ENCODE data around the gene WDFY1. TPM values are rescaled to one million over a fixed set of nuclear protein-coding genes. Genes with fewer than 3 reads are reported as not detected.

WDFY1 gene
- total and polyA plus RNA-seq, 9 of the 15 experiments (the other 6 are each of a cell fraction or from before 2014, with no cell fraction given), result 5.4 to 27.6 (median 17.5) TPM

DNA sequence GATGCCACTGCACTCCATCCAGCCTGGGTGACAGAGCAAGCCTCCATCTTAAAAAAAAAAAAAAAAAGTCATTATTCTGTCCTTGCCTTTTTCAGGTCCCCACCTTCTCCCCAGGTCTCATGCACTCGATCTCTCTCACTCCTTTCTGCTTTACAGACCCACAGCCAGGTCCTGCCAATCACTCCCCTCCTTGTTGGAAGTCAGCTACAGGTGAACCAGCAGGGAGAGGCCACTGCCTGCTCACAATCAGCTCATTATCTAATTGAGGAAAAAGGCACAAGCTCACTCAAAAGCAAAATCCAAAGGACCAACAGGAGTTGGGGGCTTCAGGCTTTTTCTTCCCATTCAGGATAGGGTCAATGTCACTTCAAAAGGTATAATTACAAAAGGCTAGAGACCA lies 2.0 kb downstream of the WDFY1 start:
- POLR2A ChIA-PET, result no interaction called here

More for the DNA sequence above, 2.0 kb downstream of the WDFY1 start:
- Histone ChIP-seq H3K36me3 (ENCODE audit: control insufficient read depth, insufficient read depth, low read length) (no peaks in the 10 kb centered on the region; the same call in 2 of the 3 replicates), H3K4me2 (ENCODE audit: insufficient read depth, low read length) (peak overlapping the region; percentile 73; the same call in 1 of the 2 replicates), H3K9me3 (replicated peaks; ENCODE audit: control insufficient read depth, insufficient read depth, low read depth, low read length) (peaks cover 2% of the 10 kb centered on the region; the same call in 1 of the 2 replicates), H3K27me3 (ENCODE audit: control insufficient read depth in 2 of 2, insufficient read depth in 2 of 2, low read length in 2 of 2) (no peaks in the 10 kb centered on the region), H3K4me3 (no peak overlapping the region; the same call in 1 of the 2 replicates), H3K9ac (ENCODE audit: insufficient read depth in 1 of 2, low read depth in 2 of 2, low read length in 2 of 2) (0 out of 4 replicates have a peak overlapping the region, but pooled peaks of 1 of the 2 experiments have one; percentile 65), H3K27ac (ENCODE audit: extremely low read depth, low read depth, low read length) (no peak overlapping the region), H2AFZ (ENCODE audit: low read depth, low read length) (no peak overlapping the region), H4K20me1 (replicated peaks; ENCODE audit: control insufficient read depth, insufficient read depth, low read length) (no peaks in the 10 kb centered on the region), H3K79me2 (ENCODE audit: control insufficient read depth, insufficient read depth, low read length) (peaks cover 34% of the 10 kb centered on the region), H3K4me1 (replicated peaks in 1 of 2; ENCODE audit: control insufficient read depth in 2 of 2, insufficient read depth in 2 of 2, low read length in 2 of 2) (peaks cover 15 to 17% of the 10 kb centered on the region in 2 experiments; a peak in 4 of 5 replicates), H3K9me1 (ENCODE audit: control insufficient read depth, insufficient read depth, low read length) (no peaks in the 10 kb centered on the region)
- ATAC-seq (no peak), DNase-seq (ENCODE audit: extremely low read depth in 1 of 4, low spot score in 3 of 4) (no peak), FAIRE-seq (no peak)
- in situ Hi-C loops (cut with MboI), result no loop called here
- WGBS (ENCODE audit: insufficient coverage, low coverage, missing lambda C conversion rate), result 57% methylated on average over 1 of the region's 1 CpG
- BruUV-seq (replicated peaks), result TSS peak; percentile 56
- CTCF ChIA-PET (ENCODE audit: low intra/inter-chr PET ratio), result no interaction called here
- TF ChIP-seq POLR2G (IDR thresholded peaks at IDR 0.05; ENCODE audit: low read depth, low read length), result no peak
- TF ChIP-seq ZNF239 (CRISPR knock-in tag; IDR thresholded peaks at IDR 0.05), result no peak
- TF ChIP-seq LEF1 (IDR thresholded peaks at IDR 0.05), result no peak
- no peak for TF ChIP-seq SRSF7 (optimal IDR thresholded peaks at IDR 0.05; ENCODE audit: low read depth, low read length)
- no peak for TF ChIP-seq FOXJ2 (tag; IDR thresholded peaks at IDR 0.05)
- TF ChIP-seq ZNF165 (CRISPR knock-in tag; IDR thresholded peaks at IDR 0.05; ENCODE audit: borderline replicate concordance), result no peak
- TF ChIP-seq, protein P1, sequence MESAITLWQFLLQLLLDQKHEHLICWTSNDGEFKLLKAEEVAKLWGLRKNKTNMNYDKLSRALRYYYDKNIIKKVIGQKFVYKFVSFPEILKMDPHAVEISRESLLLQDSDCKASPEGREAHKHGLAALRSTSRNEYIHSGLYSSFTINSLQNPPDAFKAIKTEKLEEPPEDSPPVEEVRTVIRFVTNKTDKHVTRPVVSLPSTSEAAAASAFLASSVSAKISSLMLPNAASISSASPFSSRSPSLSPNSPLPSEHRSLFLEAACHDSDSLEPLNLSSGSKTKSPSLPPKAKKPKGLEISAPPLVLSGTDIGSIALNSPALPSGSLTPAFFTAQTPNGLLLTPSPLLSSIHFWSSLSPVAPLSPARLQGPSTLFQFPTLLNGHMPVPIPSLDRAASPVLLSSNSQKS (CRISPR knock-in tag; IDR thresholded peaks at IDR 0.05), result no peak
- TF ChIP-seq ZNF785 (CRISPR knock-in tag; IDR thresholded peaks at IDR 0.05), result no peak
- no peak for TF ChIP-seq ZNF444 (CRISPR knock-in tag; IDR thresholded peaks at IDR 0.05)
- no peak for TF ChIP-seq ZNF146 (CRISPR knock-in tag; IDR thresholded peaks at IDR 0.05; ENCODE audit: unreplicated experiment)
- intact Hi-C loops (cut with micrococcal nuclease), result no loop called here

All from K562 (cell line).